ENCODE data around the gene RPS2.

GRCh38 chr16:2001456-2002355 is 37.1 kb upstream of the RPS2 start:
- TF ChIP-seq, protein P1, sequence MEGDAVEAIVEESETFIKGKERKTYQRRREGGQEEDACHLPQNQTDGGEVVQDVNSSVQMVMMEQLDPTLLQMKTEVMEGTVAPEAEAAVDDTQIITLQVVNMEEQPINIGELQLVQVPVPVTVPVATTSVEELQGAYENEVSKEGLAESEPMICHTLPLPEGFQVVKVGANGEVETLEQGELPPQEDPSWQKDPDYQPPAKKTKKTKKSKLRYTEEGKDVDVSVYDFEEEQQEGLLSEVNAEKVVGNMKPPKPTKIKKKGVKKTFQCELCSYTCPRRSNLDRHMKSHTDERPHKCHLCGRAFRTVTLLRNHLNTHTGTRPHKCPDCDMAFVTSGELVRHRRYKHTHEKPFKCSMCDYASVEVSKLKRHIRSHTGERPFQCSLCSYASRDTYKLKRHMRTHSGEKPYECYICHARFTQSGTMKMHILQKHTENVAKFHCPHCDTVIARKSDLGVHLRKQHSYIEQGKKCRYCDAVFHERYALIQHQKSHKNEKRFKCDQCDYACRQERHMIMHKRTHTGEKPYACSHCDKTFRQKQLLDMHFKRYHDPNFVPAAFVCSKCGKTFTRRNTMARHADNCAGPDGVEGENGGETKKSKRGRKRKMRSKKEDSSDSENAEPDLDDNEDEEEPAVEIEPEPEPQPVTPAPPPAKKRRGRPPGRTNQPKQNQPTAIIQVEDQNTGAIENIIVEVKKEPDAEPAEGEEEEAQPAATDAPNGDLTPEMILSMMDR (IDR thresholded peaks at IDR 0.05): no peak
- no peak for TF ChIP-seq POLR2A (IDR thresholded peaks at IDR 0.05)

All from lower leg skin (tissue), 3 donors.